Esophagus muscularis mucosa (tissue), 4 donors: Measurements from ENCODE around the gene LINGO4. TPM values are rescaled to one million over a fixed set of nuclear protein-coding genes. Genes with fewer than 3 reads are reported as not detected.

Source experiments
- DNase-seq: peaks from one replicate; pipeline ENCODE4 v3.0.0-alpha.2; 2017; ENCODE audit errors: extremely low spot score
- H3K27ac ChIP-seq, 4 donors: fragments of 200-600 bp; sonication (generic); replicated peaks in 1 of 4; 1 replicate in 3 of 4; 2 replicates in 1 of 4; pipeline ENCODE4 v1.5.1; 2016 to 2019; ENCODE audit warnings: mild to moderate bottlenecking in 1 of 4
- H3K27me3 ChIP-seq, 4 donors: fragments of 200-600 bp; sonication (generic); one replicate each; pipeline versions ENCODE4 v1.5.1 to v1.6.0; 2016 to 2019
- H3K36me3 ChIP-seq, 4 donors: fragments of 200-600 bp; sonication (generic); one replicate each; pipeline ENCODE4 v1.5.1; 2016 to 2019
- H3K4me1 ChIP-seq, 4 donors: fragments of 200-600 bp; sonication (generic); one replicate each; pipeline ENCODE4 v1.5.1; 2016 to 2019
- H3K4me3 ChIP-seq, 4 donors: fragments of 200-600 bp; sonication (generic); 1 replicate in 2 of 4; 2 replicates in 2 of 4; pipeline ENCODE4 v1.5.1; 2016 to 2019; ENCODE audit warnings: mild to moderate bottlenecking in 4 of 4, moderate library complexity in 1 of 4
- H3K9me3 ChIP-seq, 4 donors: fragments of 200-600 bp; sonication (generic); 1 replicate in 3 of 4; 2 replicates in 1 of 4; pipeline ENCODE4 v1.5.1; 2016 to 2019
- EP300 ChIP-seq: sonication (generic); formaldehyde crosslinking; IDR thresholded peaks from one replicate; pipeline ENCODE4 v1.6.1; 2017; ENCODE audit warnings: antibody characterized with exemption
- POLR2A ChIP-seq: fragments of 450-650 bp; IDR thresholded peaks from one replicate; pipeline ENCODE4 v1.6.1; 2017; ENCODE audit warnings: antibody characterized with exemption, moderate library complexity, mild to moderate bottlenecking, low read depth
- POLR2AphosphoS5 ChIP-seq, 2 donors: sonication (generic); formaldehyde crosslinking; IDR thresholded peaks; one replicate each; pipeline ENCODE4 v1.6.1; 2017; ENCODE audit warnings: antibody characterized with exemption in 2 of 2
- WGBS: methylation state at CpG from one replicate; pipeline ENCODE4 v1.1.5; 2018; 5-methylcytosine and 5-hydroxymethylcytosine counted together
- intact Hi-C: fragments of 100-400 bp; cut with DNase I; formaldehyde crosslinking; loops from one replicate; pipeline ENCODE4 v1.15.1; 2023
- total RNA-seq, 4 donors: library from RNA; depleted of rRNA; stranded (reverse); fragments of >200 nt; gene quantifications; one replicate each; pipeline versions ENCODE4 v1.1.0 to v1.2.1, GENCODE V29; 2016
- TF ChIP-seq, protein P1 (sequence below), 3 experiments: fragments of 200-600 bp in 2 of 3; fragments of 450-650 bp in 1 of 3; sonication (generic) in 2 of 3; IDR thresholded peaks; one replicate each; pipeline ENCODE4 v1.5.1; 2017 to 2019; ENCODE audit warnings: antibody characterized with exemption in 3 of 3, mild to moderate bottlenecking in 2 of 3, moderate library complexity in 1 of 3

Gene LINGO4
- total RNA-seq, 4 donors from 2014 or later = not detected

GRCh38 chr1:151819227-151819835 is 14.1 kb upstream of the LINGO4 start:
- intact Hi-C loops = no loop called here
- H3K9me3 ChIP-seq = no peaks in the 10 kb centered on the region
- WGBS = 88% methylated on average over 12 of the region's 12 CpGs

GRCh38 chr1:151817353-151817730 is 12.1 kb upstream of the LINGO4 start:
- H3K4me1 ChIP-seq = peaks cover 0 to 3% (median 0%) of the 10 kb centered on the region in 4 donors
- peaks cover 0 to 23% (median 0%) of the 10 kb centered on the region in 4 donors for H3K36me3 ChIP-seq
- no peak overlapping the region for H3K4me3 ChIP-seq
- TF ChIP-seq EP300 = no peak
- TF ChIP-seq, protein P1, sequence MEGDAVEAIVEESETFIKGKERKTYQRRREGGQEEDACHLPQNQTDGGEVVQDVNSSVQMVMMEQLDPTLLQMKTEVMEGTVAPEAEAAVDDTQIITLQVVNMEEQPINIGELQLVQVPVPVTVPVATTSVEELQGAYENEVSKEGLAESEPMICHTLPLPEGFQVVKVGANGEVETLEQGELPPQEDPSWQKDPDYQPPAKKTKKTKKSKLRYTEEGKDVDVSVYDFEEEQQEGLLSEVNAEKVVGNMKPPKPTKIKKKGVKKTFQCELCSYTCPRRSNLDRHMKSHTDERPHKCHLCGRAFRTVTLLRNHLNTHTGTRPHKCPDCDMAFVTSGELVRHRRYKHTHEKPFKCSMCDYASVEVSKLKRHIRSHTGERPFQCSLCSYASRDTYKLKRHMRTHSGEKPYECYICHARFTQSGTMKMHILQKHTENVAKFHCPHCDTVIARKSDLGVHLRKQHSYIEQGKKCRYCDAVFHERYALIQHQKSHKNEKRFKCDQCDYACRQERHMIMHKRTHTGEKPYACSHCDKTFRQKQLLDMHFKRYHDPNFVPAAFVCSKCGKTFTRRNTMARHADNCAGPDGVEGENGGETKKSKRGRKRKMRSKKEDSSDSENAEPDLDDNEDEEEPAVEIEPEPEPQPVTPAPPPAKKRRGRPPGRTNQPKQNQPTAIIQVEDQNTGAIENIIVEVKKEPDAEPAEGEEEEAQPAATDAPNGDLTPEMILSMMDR (IDR thresholded peaks at IDR 0.05) = no peak
- TF ChIP-seq POLR2AphosphoS5 (IDR thresholded peaks at IDR 0.05) = no peak
- TF ChIP-seq POLR2A = no peak
- no peak for DNase-seq
- H3K27me3 ChIP-seq = peaks cover 0 to 13% (median 0%) of the 10 kb centered on the region in 4 donors
- intact Hi-C loops = no loop called here
- no peak overlapping the region for H3K27ac ChIP-seq
- no peaks in the 10 kb centered on the region for H3K9me3 ChIP-seq
- 66% methylated on average over 7 of the region's 7 CpGs for WGBS

More at GRCh38 chr1:151819227-151819835, 14.1 kb upstream of the LINGO4 start:
- no peak for TF ChIP-seq POLR2AphosphoS5 (IDR thresholded peaks at IDR 0.05)
- TF ChIP-seq, protein P1 (IDR thresholded peaks at IDR 0.05) = no peak
- no peak for TF ChIP-seq POLR2A
- no peak overlapping the region for H3K4me3 ChIP-seq
- H3K4me1 ChIP-seq = peaks cover 0 to 3% (median 0%) of the 10 kb centered on the region in 4 donors
- peaks cover 0 to 18% (median 0%) of the 10 kb centered on the region in 4 donors for H3K27me3 ChIP-seq
- no peak overlapping the region for H3K27ac ChIP-seq
- peaks cover 0 to 20% (median 0%) of the 10 kb centered on the region in 4 donors for H3K36me3 ChIP-seq
- no peak for DNase-seq

DNA sequence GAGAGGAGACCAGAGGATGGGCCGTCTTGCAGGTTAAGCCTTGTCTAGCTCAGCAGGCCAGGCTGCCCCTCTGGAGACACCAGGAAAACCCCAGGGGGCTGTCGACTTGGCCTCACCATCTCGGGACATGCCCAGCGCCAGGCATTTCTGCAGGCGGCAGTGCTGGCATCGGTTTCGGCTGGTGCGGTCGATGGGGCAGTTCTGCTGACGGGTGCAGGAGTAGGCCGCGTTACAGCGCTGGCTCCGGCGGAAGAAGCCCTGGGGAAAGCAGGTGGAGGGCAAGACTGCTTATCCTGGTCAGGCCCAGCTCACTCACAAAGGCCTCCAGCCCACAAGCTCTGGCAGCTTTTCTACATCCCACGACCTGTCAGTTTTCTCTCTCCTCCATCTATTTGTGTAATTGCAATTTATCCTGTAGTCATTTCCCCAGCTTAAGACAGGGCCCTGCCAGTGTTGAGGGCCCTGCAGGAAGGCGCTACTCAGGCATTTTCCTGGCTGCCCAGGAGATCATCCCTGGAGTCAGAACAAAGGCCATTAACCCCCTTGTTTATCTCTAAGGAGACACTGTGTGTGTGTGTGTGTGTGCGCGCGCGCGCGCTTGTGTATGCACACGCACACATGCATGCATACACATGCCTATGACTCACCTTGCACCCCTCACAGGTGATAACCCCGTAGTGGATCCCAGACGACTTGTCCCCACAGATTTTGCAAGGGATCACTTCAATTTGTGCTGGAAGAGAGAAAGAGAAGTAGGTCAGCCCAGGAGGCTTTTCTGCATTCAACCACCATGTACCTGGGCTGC is 11.5 kb upstream of the LINGO4 start:
- peaks cover 0 to 8% (median 0%) of the 10 kb centered on the region in 4 donors for H3K27me3 ChIP-seq
- no peak overlapping the region for H3K4me3 ChIP-seq
- H3K36me3 ChIP-seq = peaks cover 0 to 23% (median 0%) of the 10 kb centered on the region in 4 donors
- WGBS = 65% methylated on average over 14 of the region's 26 CpGs
- TF ChIP-seq POLR2AphosphoS5 (IDR thresholded peaks at IDR 0.05) (no peak), POLR2A (no peak)
- no peak for DNase-seq
- intact Hi-C loops = no loop called here
- H3K27ac ChIP-seq = no peak overlapping the region
- no peaks in the 10 kb centered on the region for H3K9me3 ChIP-seq
- H3K4me1 ChIP-seq = peaks cover 0 to 3% (median 0%) of the 10 kb centered on the region in 4 donors

GRCh38 chr1:151815716-151816327 is 10.6 kb upstream of the LINGO4 start:
- H3K36me3 ChIP-seq = peaks cover 0 to 23% (median 0%) of the 10 kb centered on the region in 4 donors
- no peak overlapping the region for H3K4me3 ChIP-seq
- H3K4me1 ChIP-seq = peaks cover 0 to 3% (median 0%) of the 10 kb centered on the region in 4 donors
- H3K27ac ChIP-seq = no peak overlapping the region
- DNase-seq = no peak
- H3K27me3 ChIP-seq = peaks cover 0 to 8% (median 0%) of the 10 kb centered on the region in 4 donors
- H3K9me3 ChIP-seq = no peaks in the 10 kb centered on the region
- TF ChIP-seq POLR2AphosphoS5 (IDR thresholded peaks at IDR 0.05) (no peak), EP300 (no peak), POLR2A (no peak)
- TF ChIP-seq, protein P1 (IDR thresholded peaks at IDR 0.05) = no peak
- intact Hi-C loops = no loop called here
- WGBS = 71% methylated on average over 12 of the region's 12 CpGs
